GM23248 (cell line): ENCODE data around the gene OTULINL.

Experiments
- EZH2 ChIP-seq: fragments of 200-600 bp; sonication (generic); IDR thresholded peaks from 2 replicates; pipeline ENCODE4 v1.6.1; 2018; ENCODE audit warnings: antibody characterized with exemption, mild to moderate bottlenecking; ENCODE audit not compliant: insufficient read depth, poor library complexity, severe bottlenecking
- EZH2phosphoT487 ChIP-seq: fragments of 200-600 bp; sonication (generic); IDR thresholded peaks from 2 replicates; pipeline ENCODE4 v1.6.1; 2018; ENCODE audit warnings: antibody characterized with exemption, moderate library complexity, mild to moderate bottlenecking, low read depth; ENCODE audit not compliant: insufficient read depth

DNA sequence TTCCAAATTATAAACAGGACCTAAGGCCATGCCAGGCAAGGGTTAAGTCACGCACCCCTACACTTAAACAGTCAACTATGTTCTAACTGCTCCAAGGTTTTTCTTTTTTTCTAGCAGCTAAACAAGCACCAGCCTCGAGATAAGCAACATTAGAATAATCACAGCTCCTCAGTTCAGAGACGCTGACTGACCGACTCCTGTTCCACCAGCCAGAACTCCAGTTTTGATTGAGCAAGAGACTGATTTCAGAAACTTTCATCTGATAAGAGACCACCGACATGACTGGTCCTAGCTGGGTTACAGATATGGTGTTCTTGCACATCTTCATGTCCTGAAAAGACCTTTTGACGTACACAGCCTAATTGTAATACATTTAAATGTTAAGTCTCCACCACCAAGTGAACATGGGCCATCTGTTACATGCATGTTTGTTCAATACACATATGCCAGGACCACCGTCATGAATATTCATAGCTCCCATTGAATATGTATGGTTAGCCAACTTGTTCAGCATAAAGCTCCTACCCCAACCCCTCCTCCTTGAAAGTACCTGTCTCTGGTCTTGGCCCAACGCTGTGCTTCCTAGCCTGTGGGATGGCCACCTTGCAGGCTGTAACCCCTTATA is 23.7 kb upstream of the OTULINL start:
- TF ChIP-seq EZH2phosphoT487: no peak
- TF ChIP-seq EZH2: no peak
